Measurements from ENCODE around the gene TRIM52. TPM values are rescaled to one million over a fixed set of nuclear protein-coding genes. Genes with fewer than 3 reads are reported as not detected.

Gene TRIM52
- total RNA-seq: 4.2 and 12.6 TPM in 2 replicates

DNA sequence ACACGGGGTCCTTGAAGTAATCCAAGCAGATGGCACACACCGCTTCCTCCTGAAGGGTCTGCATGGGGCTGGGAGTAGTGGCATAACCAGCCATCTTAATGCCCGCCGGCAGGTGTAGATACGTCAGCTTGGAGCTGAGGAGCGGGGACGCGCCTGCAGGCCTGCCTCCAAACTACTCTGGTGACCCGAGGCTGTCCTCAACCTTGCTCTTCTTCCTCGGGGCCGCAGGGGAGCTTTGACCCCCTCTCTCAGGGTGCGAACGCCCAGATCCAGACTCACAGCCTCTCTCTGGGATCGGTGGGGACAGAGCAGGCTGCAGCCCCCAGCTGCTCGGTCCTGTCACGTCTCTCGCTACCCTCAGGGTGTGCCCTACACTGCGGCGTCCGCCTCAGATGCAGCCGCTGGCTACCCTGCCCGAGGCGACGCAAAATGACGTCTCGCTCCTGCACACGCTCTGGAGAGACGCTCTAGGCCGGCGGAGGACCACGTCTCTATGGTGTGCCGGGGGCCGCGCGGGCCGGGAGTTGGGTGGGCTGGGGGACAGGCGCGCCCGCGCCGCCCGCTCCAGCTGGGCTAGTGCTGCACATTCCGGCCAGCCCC, at the start of gene TRIM52:
TRIM52 (minus strand) TSS at position 424 of the 600 bp plus-strand sequence; CDS start at position 94, 330 bp downstream.

DNA sequence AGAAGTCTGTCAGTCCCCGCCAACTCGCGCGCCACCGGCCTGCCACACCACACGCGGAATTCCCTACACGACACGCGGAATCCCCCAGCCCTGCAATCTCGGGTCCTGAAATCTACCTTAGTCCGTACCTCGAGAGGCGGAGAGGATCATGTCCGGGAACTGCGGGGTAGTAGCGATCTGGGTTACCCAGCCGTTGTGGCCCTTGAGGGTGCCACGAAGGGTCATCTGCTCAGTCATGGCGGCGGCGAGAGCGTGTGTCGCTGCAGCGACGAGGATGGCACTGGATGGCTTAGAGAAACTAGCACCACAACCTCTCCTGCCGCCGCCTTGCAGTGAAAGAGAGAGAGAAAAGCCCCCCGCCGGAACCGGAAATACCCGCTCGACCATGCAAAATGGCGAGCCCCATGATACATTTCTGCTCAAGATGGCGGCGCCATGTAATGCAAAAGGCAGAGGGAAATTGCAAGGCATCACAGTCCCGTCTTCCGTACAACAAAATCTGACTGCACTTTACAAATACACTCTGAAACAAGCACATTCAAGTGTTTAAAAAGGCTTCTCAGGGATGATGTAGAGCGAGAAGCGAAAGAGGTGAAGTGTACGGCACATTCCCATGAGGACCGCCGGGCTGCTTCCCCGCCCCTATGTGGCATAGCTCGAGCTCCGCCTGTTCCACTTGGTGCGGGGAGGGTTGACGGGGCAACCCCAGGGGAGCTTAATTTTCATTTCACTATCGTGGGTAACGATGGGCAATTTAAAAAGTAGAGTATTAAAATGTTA, 17.2 kb downstream of the TRIM52 start, which contains the start of gene RACK1:
RACK1 (minus strand) TSS at position 343 of the 780 bp plus-strand sequence; CDS start at position 237, 106 bp downstream.

DNA sequence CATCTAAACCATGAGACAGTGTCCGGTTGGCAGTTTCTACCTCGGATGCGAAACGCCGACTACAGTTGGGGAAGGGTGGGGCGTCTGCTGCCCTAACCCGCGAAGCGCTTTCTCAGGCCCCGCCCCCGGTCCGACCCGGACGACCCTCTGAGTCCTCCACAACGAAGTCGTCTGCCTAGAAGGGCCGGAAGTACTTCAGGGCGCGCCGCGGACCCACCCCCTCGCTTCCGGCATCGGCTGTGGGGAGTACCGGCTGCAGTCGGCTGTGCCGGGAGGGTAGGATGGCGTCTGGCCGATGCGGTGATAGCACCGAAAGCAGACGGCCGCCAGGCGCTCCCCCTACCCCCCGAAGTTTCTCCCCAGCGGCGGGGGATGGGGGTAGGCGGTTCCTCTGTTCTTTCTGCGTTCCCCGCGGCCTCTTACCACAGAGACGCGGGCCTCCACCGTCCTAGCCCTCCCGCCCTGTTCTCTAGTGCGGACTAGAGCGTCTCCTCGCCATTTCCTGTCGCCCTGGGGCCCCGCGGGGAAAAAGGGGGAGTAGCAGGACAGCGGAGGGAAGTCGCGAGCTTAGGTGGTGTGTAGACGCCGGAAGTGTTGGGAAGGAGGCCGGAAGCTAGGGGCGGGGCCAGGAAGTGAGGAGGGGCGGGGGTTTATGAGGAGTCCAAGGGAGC, 37.8 kb downstream of the TRIM52 start, which contains the start of gene TRIM41:
TRIM41 (plus strand) TSS at position 224 of the 671 bp plus-strand sequence. CDS start 719 bp downstream, outside the sequence.

Other genes with a start within 250 kb of the TRIM52 start
- gene BTNL9, start 220.9 kb downstream of the TRIM52 start, total RNA-seq: not detected in 2 replicates
- not detected in 2 replicates for gene OR2V1, start 130.0 kb downstream of the TRIM52 start, total RNA-seq
- gene OR2V2, start 113.6 kb downstream of the TRIM52 start, total RNA-seq: not detected in 2 replicates
- gene TRIM7, start 55.9 kb downstream of the TRIM52 start, total RNA-seq: 2.5 and 4.9 TPM in 2 replicates
- gene TRIM41, start 37.9 kb downstream of the TRIM52 start, total RNA-seq: 8.7 and 9.4 TPM in 2 replicates
- 3,112 and 3,404 TPM in 2 replicates for gene RACK1, start 17.2 kb downstream of the TRIM52 start, total RNA-seq
- gene OR4F3, start 106.1 kb upstream of the TRIM52 start, total RNA-seq: not detected in 2 replicates